Body of pancreas (tissue), 4 donors: ENCODE data around the gene AKAP6. TPM values are rescaled to one million over a fixed set of nuclear protein-coding genes. Genes with fewer than 3 reads are reported as not detected.

Experiments
- ATAC-seq: fragments of 150-250 bp; one replicate; pipeline ENCODE4 v1.9.1; 2016
- DNase-seq, 4 donors: peaks; one replicate each; pipeline ENCODE4 v3.0.0-alpha.2; 2019
- H3K27ac ChIP-seq, 4 donors: fragments of 200-600 bp; sonication (generic); 1 replicate in 3 of 4; 2 replicates in 1 of 4; pipeline versions ENCODE4 v1.5.1 to v1.6.1; 2016 to 2019; ENCODE audit warnings: mild to moderate bottlenecking in 1 of 4, mixed read lengths in 1 of 4, moderate library complexity in 1 of 4
- H3K27me3 ChIP-seq, 2 donors: fragments of 200-600 bp; sonication (generic); one replicate each; pipeline ENCODE4 v1.6.0; 2016; ENCODE audit warnings: mild to moderate bottlenecking in 1 of 2
- H3K36me3 ChIP-seq, 2 donors: fragments of 200-600 bp; sonication (generic); replicated peaks in 1 of 2; 2 replicates each; pipeline ENCODE4 v1.5.1; 2016; ENCODE audit warnings: low read depth in 2 of 2; ENCODE audit not compliant: insufficient read depth in 1 of 2
- H3K4me1 ChIP-seq: fragments of 200-600 bp; sonication (generic); one replicate; pipeline ENCODE4 v1.6.0; 2016
- H3K4me3 ChIP-seq, 2 donors: fragments of 200-600 bp; sonication (generic); 1 replicate in 1 of 2; 2 replicates in 1 of 2; pipeline ENCODE4 v1.5.1; 2016 to 2019
- H3K9me3 ChIP-seq, 3 donors: fragments of 200-600 bp; sonication (generic); 1 replicate in 2 of 3; 2 replicates in 1 of 3; pipeline ENCODE4 v1.5.1; 2016
- POLR2A ChIP-seq, 3 donors: fragments of 450-650 bp; IDR thresholded peaks; one replicate each; pipeline ENCODE4 v1.6.1; 2016; ENCODE audit warnings: antibody characterized with exemption in 3 of 3, mild to moderate bottlenecking in 2 of 3
- WGBS, 2 donors: methylation state at CpG; one replicate each; pipeline ENCODE4 v1.1.5; 2017; 5-methylcytosine and 5-hydroxymethylcytosine counted together
- intact Hi-C: fragments of 100-400 bp; cut with DNase I; formaldehyde crosslinking; loops from one replicate; pipeline ENCODE4 v1.15.1; 2023
- total RNA-seq, 2 donors: library from RNA; depleted of rRNA; stranded (reverse); fragments of >200 nt; gene quantifications; one replicate each; pipeline ENCODE4 v1.1.0, GENCODE V29; 2016
- TF ChIP-seq, protein P1 (sequence below), 7 experiments: fragments of 450-650 bp in 4 of 7; fragments of 200-600 bp in 3 of 7; sonication (generic) in 3 of 7; IDR thresholded peaks; one replicate each; pipeline ENCODE4 v1.5.1; 2016 to 2019; ENCODE audit warnings: antibody characterized with exemption in 7 of 7

AKAP6 gene
- total RNA-seq, 2 donors from 2014 or later: 2.0 to 2.9 TPM

- intact Hi-C loops: no loop called here
- ATAC-seq: no peak
Measured at GRCh38 chr14:32814721-32815120, 485.6 kb downstream of the AKAP6 start.

GRCh38 chr14:32816588-32816987, 487.5 kb downstream of the AKAP6 start:
- Histone ChIP-seq H3K27me3 (no peaks in the 10 kb centered on the region), H3K4me3 (no peak overlapping the region), H3K36me3 (no peaks in the 10 kb centered on the region), H3K9me3 (no peaks in the 10 kb centered on the region), H3K4me1 (no peaks in the 10 kb centered on the region), H3K27ac (no peak overlapping the region)
- TF ChIP-seq POLR2A (IDR thresholded peaks at IDR 0.05): no peak
- TF ChIP-seq, protein P1, sequence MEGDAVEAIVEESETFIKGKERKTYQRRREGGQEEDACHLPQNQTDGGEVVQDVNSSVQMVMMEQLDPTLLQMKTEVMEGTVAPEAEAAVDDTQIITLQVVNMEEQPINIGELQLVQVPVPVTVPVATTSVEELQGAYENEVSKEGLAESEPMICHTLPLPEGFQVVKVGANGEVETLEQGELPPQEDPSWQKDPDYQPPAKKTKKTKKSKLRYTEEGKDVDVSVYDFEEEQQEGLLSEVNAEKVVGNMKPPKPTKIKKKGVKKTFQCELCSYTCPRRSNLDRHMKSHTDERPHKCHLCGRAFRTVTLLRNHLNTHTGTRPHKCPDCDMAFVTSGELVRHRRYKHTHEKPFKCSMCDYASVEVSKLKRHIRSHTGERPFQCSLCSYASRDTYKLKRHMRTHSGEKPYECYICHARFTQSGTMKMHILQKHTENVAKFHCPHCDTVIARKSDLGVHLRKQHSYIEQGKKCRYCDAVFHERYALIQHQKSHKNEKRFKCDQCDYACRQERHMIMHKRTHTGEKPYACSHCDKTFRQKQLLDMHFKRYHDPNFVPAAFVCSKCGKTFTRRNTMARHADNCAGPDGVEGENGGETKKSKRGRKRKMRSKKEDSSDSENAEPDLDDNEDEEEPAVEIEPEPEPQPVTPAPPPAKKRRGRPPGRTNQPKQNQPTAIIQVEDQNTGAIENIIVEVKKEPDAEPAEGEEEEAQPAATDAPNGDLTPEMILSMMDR (IDR thresholded peaks at IDR 0.05): no peak
- ATAC-seq (no peak), DNase-seq (no peak)
- intact Hi-C loops: no loop called here

More at GRCh38 chr14:32814721-32815120, 485.6 kb downstream of the AKAP6 start:
- Histone ChIP-seq H3K4me1 (no peaks in the 10 kb centered on the region), H3K27ac (no peak overlapping the region), H3K4me3 (no peak overlapping the region), H3K27me3 (no peaks in the 10 kb centered on the region), H3K9me3 (no peaks in the 10 kb centered on the region), H3K36me3 (no peaks in the 10 kb centered on the region)
- no peak for DNase-seq
- WGBS, 2 donors: 59 to 81% methylated on average over 1 of the region's 1 CpG
- TF ChIP-seq POLR2A (IDR thresholded peaks at IDR 0.05): no peak
- TF ChIP-seq, protein P1 (IDR thresholded peaks at IDR 0.05): no peak

- WGBS, 2 donors: 58 to 65% methylated on average over 2 of the region's 2 CpGs
- Histone ChIP-seq H3K4me3 (no peak overlapping the region), H3K27me3 (no peaks in the 10 kb centered on the region), H3K27ac (no peak overlapping the region), H3K4me1 (no peaks in the 10 kb centered on the region), H3K9me3 (no peaks in the 10 kb centered on the region), H3K36me3 (no peaks in the 10 kb centered on the region)
- no peak for TF ChIP-seq POLR2A (IDR thresholded peaks at IDR 0.05)
- TF ChIP-seq, protein P1 (IDR thresholded peaks at IDR 0.05): no peak
- intact Hi-C loops: no loop called here
- DNase-seq (no peak), ATAC-seq (no peak)
Measured at GRCh38 chr14:32817780-32818179, 488.7 kb downstream of the AKAP6 start.

- ATAC-seq (no peak), DNase-seq (no peak)
- Histone ChIP-seq H3K27ac (no peak overlapping the region), H3K4me1 (no peaks in the 10 kb centered on the region), H3K9me3 (no peaks in the 10 kb centered on the region), H3K4me3 (no peak overlapping the region), H3K27me3 (no peaks in the 10 kb centered on the region), H3K36me3 (no peaks in the 10 kb centered on the region)
- TF ChIP-seq, protein P1 (IDR thresholded peaks at IDR 0.05): no peak
- TF ChIP-seq POLR2A (IDR thresholded peaks at IDR 0.05): no peak
- intact Hi-C loops: no loop called here
- 64 to 68% methylated on average over 4 of the region's 4 CpGs for WGBS, 2 donors
Measured at GRCh38 chr14:32818581-32818980, 489.5 kb downstream of the AKAP6 start.

DNA sequence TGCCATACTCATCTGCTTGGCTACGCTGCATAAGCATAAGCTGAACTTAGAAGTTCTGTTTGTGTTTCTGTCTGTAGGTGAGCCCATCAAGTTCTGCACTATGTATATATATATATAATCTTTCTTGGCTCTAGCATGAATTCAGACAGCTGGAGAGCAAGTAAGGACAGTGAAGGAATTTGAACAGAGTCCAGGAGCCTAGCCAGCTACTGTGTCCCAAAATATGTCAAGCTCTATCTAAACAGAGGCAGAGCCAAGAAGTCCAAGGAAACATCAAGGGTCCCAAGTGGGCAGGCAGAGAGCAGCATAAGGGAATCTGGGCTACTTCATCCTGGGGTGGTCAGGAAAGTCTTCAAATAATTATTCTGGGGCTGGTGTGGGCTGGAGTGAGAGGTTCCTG, 491.1 kb downstream of the AKAP6 start:
- WGBS, 2 donors: 89% methylated on average over 1 of the region's 1 CpG

More for the DNA sequence above, 491.1 kb downstream of the AKAP6 start:
- no peaks in the 10 kb centered on the region for H3K36me3 ChIP-seq
- no peaks in the 10 kb centered on the region for H3K27me3 ChIP-seq
- H3K9me3 ChIP-seq: no peaks in the 10 kb centered on the region
- intact Hi-C loops: no loop called here
- no peak overlapping the region for H3K4me3 ChIP-seq
- ATAC-seq (no peak), DNase-seq (no peak)
- no peaks in the 10 kb centered on the region for H3K4me1 ChIP-seq
- no peak overlapping the region for H3K27ac ChIP-seq
- TF ChIP-seq, protein P1 (IDR thresholded peaks at IDR 0.05): no peak
- no peak for TF ChIP-seq POLR2A (IDR thresholded peaks at IDR 0.05)
